ENCODE measurements around the gene NARS2. TPM values are rescaled to one million over a fixed set of nuclear protein-coding genes. Genes with fewer than 3 reads are reported as not detected.

NARS2 gene
- total and polyA plus RNA-seq, 2 donors (not counting 1 experiment from before 2014, with no cell fraction given) = 9.7 to 14.6 TPM

DNA sequence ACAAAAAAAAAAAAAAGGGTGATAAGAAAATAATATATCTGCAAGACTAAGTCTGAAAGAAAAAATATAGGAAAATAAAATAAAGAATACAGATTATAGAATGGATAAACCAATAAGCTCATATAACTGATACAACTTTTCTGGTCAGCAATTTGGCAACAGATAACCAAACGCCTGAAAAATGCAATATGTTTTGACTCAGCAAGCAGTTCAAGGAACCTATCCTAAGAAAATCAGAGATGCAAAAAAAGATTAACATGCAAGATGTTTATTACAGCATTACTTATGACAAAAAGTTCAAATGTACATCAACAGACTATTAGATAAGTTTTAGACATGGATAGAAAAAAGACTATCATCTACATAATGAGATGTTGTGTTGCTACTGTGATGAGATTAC lies 129.9 kb downstream of the NARS2 start:
- Mint-ChIP-seq H3K4me3 (no peak overlapping the region), H3K4me1 (peaks cover 6% of the 10 kb centered on the region), H3K9me3 (ENCODE audit: insufficient read depth) (no peaks in the 10 kb centered on the region), H3K27me3 (no peaks in the 10 kb centered on the region), H3K27ac (no peak overlapping the region)
- H3K27me3 ChIP-seq (replicated peaks in 1 of 4; ENCODE audit: control extremely low read depth in 1 of 4, control insufficient read depth in 3 of 4, insufficient read depth in 4 of 4, low read length in 3 of 4) = no peaks in the 10 kb centered on the region
- ChIA-PET CTCF (interaction anchor here (0.6 to 1.2 kb wide), 3 partner anchors 24 to 983 kb away, joined by 3 read pairs; partner anchors contain the start of gene GAB2), POLR2A (no interaction called here)
- no peaks in the 10 kb centered on the region for H4K20me1 ChIP-seq (ENCODE audit: control insufficient read depth, insufficient read depth, low read length, poor library complexity, severe bottlenecking)
- H3K4me2 ChIP-seq (replicated peaks; ENCODE audit: low read depth, low read length, poor library complexity, severe bottlenecking) = no peak overlapping the region
- H3K27ac ChIP-seq (ENCODE audit: low read length in 2 of 2) = no peak overlapping the region
- no peak for ATAC-seq (ENCODE audit: low read depth)
- peaks cover 0 to 2% of the 10 kb centered on the region in 2 experiments for H3K36me3 ChIP-seq (replicated peaks in 1 of 2; ENCODE audit: control extremely low read depth in 1 of 2, control insufficient read depth in 1 of 2, extremely low read depth in 1 of 2, insufficient read depth in 2 of 2, low read length in 1 of 2)
- no CpG with 5 or more reads among the region's 1 CpG for WGBS (ENCODE audit: insufficient coverage)
- no peaks in the 10 kb centered on the region for H3K79me2 ChIP-seq (ENCODE audit: control insufficient read depth, insufficient read depth, low read length)
- H3K4me1 ChIP-seq (ENCODE audit: control insufficient read depth in 2 of 2, insufficient read depth in 2 of 2, low read length in 2 of 2) = peaks cover 0 to 4% of the 10 kb centered on the region in 2 donors
- H2AFZ ChIP-seq (ENCODE audit: insufficient read depth, low read depth, low read length, poor library complexity, severe bottlenecking) = no peak overlapping the region
- no peak overlapping the region for H3K9ac ChIP-seq (ENCODE audit: low read length)
- no peaks in the 10 kb centered on the region for H3K9me3 ChIP-seq (ENCODE audit: control extremely low read depth in 1 of 3, control insufficient read depth in 2 of 3, insufficient read depth in 1 of 3, low read length in 2 of 3)
- no peak overlapping the region for H3K4me3 ChIP-seq (ENCODE audit: control extremely low read depth in 1 of 5, extremely low read depth in 1 of 5, insufficient read depth in 1 of 5, low read depth in 2 of 5, low read length in 4 of 5)
- no peak for DNase-seq
- TF ChIP-seq EZH2 (IDR thresholded peaks at IDR 0.05; ENCODE audit: borderline replicate concordance, insufficient read depth, low read depth, low read length, poor library complexity, severe bottlenecking) (no peak), CTCF (IDR thresholded peaks at IDR 0.05) (no peak)
- intact Hi-C loops (cut with micrococcal nuclease) = no loop called here

GRCh38 chr11:78441956-78442355 lies 132.7 kb downstream of the NARS2 start:
- Histone ChIP-seq H4K20me1 (ENCODE audit: control insufficient read depth, insufficient read depth, low read length, poor library complexity, severe bottlenecking) (no peaks in the 10 kb centered on the region), H3K36me3 (replicated peaks in 1 of 2; ENCODE audit: control extremely low read depth in 1 of 2, control insufficient read depth in 1 of 2, extremely low read depth in 1 of 2, insufficient read depth in 2 of 2, low read length in 1 of 2) (peaks cover 0 to 2% of the 10 kb centered on the region in 2 experiments), H3K79me2 (ENCODE audit: control insufficient read depth, insufficient read depth, low read length) (no peaks in the 10 kb centered on the region), H3K4me1 (ENCODE audit: control insufficient read depth in 2 of 2, insufficient read depth in 2 of 2, low read length in 2 of 2) (peaks cover 15 to 21% of the 10 kb centered on the region in 2 donors), H3K4me3 (ENCODE audit: control extremely low read depth in 1 of 5, extremely low read depth in 1 of 5, insufficient read depth in 1 of 5, low read depth in 2 of 5, low read length in 4 of 5) (no peak overlapping the region), H2AFZ (ENCODE audit: insufficient read depth, low read depth, low read length, poor library complexity, severe bottlenecking) (no peak overlapping the region), H3K27me3 (replicated peaks in 1 of 4; ENCODE audit: control extremely low read depth in 1 of 4, control insufficient read depth in 3 of 4, insufficient read depth in 4 of 4, low read length in 3 of 4) (no peaks in the 10 kb centered on the region), H3K27ac (ENCODE audit: low read length in 2 of 2) (no peak overlapping the region), H3K9ac (ENCODE audit: low read length) (no peak overlapping the region), H3K4me2 (replicated peaks; ENCODE audit: low read depth, low read length, poor library complexity, severe bottlenecking) (no peak overlapping the region), H3K9me3 (ENCODE audit: control extremely low read depth in 1 of 3, control insufficient read depth in 2 of 3, insufficient read depth in 1 of 3, low read length in 2 of 3) (peaks cover 0 to 2% (median 0%) of the 10 kb centered on the region in 3 donors)
- intact Hi-C loops (cut with micrococcal nuclease) = no loop called here
- no peak for DNase-seq
- TF ChIP-seq EZH2 (IDR thresholded peaks at IDR 0.05; ENCODE audit: borderline replicate concordance, insufficient read depth, low read depth, low read length, poor library complexity, severe bottlenecking) = no peak
- no peak for TF ChIP-seq CTCF (IDR thresholded peaks at IDR 0.05)
- WGBS (ENCODE audit: insufficient coverage) = no CpG with 5 or more reads among the region's 4 CpGs
- Mint-ChIP-seq H3K27me3 (no peaks in the 10 kb centered on the region), H3K4me3 (no peak overlapping the region), H3K9me3 (ENCODE audit: insufficient read depth) (no peaks in the 10 kb centered on the region), H3K4me1 (peaks cover 27% of the 10 kb centered on the region), H3K27ac (no peak overlapping the region)
- ATAC-seq (ENCODE audit: low read depth) = no peak
- ChIA-PET POLR2A (no interaction called here), CTCF (interaction anchor here (0.8 kb wide), 1 partner anchor 11 kb away, joined by 3 read pairs; no protein-coding TSS in a partner anchor)

Data from B cell (primary cell).